ENCODE results near the gene SULT4A1.
A peak's percentile ranks its signal among the peaks of the same experiment; 100 is the strongest.
"Not testable (repeated sequence)": the region's sequence is repeated elsewhere in the genome, so short reads cannot be mapped to it uniquely, and the experiment has no call there.

SULT4A1 gene

DNA sequence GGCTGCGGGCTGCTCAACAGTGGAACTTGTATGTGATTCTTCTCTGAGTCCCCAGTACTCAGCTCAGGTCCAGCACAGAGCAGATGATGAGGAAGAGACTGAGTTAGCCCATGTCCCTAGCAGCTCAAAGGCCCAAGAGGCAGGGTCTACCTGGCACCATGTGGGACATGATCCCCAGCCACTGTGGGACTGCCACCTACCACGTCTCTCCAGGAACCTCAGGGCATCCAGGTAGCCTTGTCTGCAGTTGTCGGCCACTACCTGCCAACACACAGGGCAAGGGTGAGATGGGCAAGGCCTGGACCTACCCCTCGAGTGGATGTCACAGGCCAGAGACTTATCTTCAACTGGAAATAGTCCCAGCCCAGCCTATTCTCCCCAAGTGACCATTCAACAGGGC is 25.1 kb upstream of the SULT4A1 start:
- no peak for DNase-seq (ENCODE audit: low read depth in 2 of 2)

DNA sequence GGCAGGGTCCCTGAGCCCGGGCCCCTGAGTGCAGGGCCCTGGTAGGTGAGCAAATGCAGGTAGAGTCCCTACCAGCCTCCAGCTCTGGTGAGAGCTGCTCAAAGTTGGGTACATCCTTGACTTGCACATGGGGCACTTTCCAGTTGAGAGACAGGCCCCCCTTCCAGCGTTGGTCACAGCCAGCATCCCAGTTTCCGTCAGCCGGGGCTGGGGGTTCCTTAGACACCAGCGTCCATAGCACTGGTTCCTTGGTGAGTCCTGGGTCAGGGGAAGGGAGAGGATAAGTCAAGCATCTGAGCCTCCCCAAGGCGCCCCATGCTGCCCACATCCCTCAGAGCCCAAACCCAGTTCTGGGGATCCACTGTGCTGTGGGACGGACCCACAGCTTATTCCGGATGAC is 23.9 kb upstream of the SULT4A1 start:
- no peak for DNase-seq (ENCODE audit: low read depth in 2 of 2)

DNA sequence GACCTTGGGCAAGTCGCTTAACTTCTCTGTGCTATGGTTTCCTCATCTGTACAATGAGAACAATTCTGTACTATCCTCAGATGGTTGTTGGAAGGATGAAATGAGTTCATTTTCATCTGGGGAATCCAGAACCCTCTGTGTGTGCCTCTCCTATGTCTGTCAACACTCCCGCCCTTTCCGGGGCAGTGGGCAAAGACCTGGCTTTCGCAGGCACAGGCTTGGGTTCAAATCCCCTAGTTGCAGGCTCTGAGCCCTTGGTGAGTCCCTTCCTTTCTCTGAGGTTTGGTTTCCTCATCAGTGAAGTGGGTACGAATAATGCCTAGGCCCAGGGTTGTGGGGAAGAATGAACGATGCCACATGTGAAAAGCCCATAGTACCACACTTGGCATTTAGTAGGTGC is 23.5 kb upstream of the SULT4A1 start:
- no peak for DNase-seq (ENCODE audit: low read depth in 2 of 2)

GRCh38 chr22:43885319-43885671 is 23.0 kb upstream of the SULT4A1 start:
- DNase-seq (ENCODE audit: low read depth in 2 of 2): no peak

GRCh38 chr22:43884600-43885318 is 22.4 kb upstream of the SULT4A1 start:
- no peak for DNase-seq (ENCODE audit: low read depth in 2 of 2)

DNA sequence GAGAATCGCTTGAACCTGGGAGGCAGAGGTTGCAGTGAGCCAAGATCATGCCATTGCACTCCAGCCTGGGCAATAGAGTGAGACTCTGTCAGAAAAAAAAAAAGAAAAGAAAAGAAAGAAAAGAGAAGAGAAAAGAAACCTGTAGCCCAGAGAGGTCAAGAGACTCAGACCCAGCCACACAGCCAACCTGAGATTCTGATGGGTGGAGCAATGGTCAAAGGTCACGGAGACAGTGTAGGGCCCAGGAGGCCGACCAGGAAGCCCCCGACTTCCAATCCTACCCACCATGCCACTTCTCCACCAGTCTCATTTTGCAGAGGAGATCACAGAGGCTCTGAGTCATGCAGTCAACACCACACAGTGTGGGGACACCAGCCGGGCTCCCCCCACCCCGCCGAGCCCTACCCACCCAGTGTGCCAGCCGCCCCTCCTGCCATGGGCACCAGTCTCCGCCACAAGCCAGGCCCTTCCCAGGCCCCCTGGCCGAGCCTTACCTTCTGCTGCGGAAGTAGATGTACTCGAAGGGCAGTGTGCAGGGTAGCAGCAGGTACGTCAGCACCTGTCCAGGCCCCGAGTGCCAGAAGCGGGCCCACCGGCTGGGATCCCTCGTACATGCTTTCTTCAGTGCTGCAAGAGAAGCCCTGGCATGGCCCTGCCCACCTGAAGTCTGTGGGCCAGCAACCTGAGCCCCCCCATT is 21.6 kb upstream of the SULT4A1 start:
- no peak for DNase-seq (ENCODE audit: low read depth in 2 of 2)

GRCh38 chr22:43883012-43883661 is 20.8 kb upstream of the SULT4A1 start:
- DNase-seq (ENCODE audit: low read depth in 2 of 2): peak in 1 of 2 experiments; percentile 9

DNA sequence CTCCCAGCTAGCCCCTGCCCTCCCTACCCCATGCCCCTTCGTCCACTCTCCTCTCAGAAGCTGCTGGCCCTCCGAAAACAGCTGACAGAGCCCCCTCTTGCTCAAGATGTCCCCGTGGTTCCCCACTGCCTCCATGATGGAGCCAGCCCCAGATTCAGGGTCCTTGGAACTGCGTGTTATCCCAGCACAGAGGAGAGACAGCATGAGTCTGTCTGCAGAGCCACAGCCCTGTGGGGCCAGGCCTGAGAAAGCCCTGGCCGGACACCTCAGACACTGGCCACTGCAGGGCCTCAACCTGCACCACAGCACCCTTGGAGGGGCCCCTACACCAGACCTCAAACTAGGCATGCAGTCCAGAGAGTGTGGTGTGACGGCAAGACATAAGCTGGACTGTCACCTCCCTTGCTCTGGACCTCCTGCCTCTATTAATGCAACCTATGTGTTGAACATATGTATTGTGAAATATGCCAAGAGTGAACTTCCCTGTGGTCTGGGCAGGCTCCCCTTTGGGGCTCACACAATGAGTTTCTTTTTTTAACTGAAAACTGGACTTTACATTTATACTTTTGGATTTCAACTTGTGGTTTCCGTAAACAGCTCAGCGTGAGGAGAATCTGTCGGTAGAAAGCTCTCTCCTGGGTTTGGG is 19.9 kb upstream of the SULT4A1 start:
- no peak for DNase-seq (ENCODE audit: low read depth in 2 of 2)

- no peak for DNase-seq (ENCODE audit: low read depth in 2 of 2)
Observed at GRCh38 chr22:43881091-43882061, 19.1 kb upstream of the SULT4A1 start.

DNA sequence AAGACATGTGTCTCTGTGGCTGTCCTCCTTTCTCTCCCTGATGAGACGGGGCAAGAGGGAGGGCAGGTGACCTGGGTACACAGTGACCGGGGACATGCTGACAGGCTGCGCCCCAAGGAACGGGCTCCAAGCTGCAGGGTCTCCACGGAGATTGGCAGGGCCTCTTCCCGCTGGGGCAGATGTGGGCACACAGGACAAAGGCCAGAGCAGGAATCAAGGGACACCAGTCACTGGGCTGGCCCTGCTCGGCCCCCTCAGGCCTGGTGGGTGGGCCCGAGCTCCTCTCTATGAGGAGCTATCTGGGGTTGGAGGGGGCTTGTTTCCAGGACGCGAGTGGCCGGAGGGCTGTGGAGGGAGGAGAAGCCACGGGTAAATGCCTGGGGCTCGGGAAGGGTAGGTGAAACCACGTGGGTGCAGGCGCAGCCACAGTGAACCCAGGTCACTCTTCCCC is 18.3 kb upstream of the SULT4A1 start:
- DNase-seq (ENCODE audit: low read depth in 2 of 2): no peak

DNA sequence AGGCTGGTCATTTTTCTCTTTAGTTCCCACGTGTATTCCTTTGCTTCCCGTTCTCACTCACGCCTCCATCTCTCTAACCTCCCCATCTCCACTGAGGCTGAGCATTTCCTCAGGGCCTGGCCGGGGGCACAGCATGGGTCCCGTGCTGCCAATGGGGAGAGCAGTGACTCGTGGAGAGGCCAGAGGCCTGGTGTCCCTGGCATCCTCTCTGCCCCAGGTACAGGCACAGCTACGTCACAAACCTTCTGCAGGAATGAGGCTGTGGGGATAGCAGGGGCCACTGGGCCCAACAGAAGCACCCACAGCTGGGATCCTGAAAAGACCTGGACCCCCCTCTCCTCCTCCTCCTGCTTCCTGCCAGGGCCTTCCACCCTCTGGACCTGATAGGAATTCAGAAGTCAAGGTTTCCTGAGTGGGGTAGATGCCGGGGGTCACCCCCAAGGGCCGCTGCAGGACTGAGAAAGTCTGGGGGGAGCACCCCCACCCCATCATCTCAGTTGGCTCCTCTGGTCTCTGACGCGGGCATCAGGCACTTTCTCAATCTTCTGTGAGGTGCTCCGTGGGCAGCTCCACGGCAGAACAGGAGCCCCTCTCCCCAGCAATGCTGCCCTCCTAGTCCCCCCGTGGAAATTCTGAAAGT is 17.7 kb upstream of the SULT4A1 start:
- no peak for DNase-seq (ENCODE audit: low read depth in 2 of 2)

- no peak for DNase-seq (ENCODE audit: low read depth in 2 of 2)
Observed at GRCh38 chr22:43878831-43879550, 16.7 kb upstream of the SULT4A1 start.

DNA sequence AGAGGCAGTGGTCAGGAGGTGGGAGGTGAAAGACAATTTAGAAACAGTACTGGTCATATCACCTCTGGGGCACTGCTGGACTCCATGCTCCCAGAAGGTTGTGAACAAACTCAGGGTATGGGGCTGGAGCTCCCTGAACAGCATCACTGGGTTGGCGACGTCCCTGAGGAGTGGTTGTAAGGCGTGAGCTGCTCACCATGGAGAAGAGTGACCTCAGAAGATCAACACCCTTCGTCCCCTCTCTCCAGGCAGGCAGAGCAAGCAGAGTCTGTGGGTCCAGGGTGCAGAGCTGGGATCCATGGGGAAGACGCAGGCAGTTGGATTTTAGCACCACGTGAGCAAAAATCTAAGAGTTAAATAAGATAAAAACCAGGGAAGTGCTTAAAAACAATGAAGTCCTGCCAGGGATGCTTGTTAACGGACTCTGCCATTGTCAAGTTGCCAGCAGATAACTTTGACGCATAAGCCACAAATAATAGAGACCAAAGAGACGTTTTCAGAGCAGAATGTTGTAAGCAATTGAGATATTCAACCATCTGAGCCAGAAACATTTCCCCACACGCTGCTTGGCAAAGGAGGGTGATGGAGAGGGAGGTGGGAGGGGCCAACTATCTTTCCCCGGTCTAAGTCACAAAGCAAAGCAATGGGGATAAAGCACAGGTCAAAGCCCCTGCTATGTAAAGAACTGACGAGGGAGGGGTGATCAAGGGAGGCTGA is 15.9 kb upstream of the SULT4A1 start:
- no peak for DNase-seq (ENCODE audit: low read depth in 2 of 2)

DNA sequence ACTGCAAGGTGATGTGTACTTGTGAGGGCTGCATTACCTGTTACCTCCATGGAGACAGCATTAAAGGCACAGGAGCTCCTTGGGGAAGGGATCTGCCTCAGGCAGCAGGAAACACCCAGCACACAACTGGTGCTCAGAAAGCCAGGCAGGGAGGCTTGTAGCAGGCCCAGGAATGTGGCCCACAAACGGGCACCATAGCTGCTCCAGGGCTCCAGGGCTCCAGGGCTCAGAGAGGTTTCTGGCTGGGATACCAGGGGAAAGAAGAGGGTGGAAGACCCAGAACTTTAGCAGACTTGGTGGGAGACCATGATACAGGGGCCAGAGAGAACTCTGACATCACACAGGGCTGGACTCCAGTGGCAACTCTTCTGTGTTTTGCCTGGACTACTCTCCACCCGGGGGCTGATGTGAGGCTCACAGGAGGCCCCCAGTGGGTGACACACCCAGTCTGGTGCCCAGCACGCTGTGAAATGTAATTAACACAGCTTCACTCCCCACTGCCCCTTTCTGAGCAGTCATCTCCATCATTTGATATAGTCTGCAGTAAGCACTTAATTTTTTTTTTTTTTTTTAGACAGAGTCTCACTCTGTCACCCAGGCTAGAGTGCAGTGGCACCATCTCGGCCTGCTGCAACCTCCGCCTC is 14.7 kb upstream of the SULT4A1 start:
- DNase-seq (ENCODE audit: low read depth in 2 of 2): no peak

GRCh38 chr22:43869799-43870198 is 7.5 kb upstream of the SULT4A1 start:
- no peak for DNase-seq (ENCODE audit: low read depth in 2 of 2)

GRCh38 chr22:43869001-43869400 is 6.7 kb upstream of the SULT4A1 start:
- DNase-seq (ENCODE audit: low read depth in 2 of 2): not testable (repeated sequence)

- DNase-seq (ENCODE audit: low read depth in 2 of 2): no peak
Observed at GRCh38 chr22:43867839-43868635, 5.7 kb upstream of the SULT4A1 start.

GRCh38 chr22:43862882-43863202 is 529 bp upstream of the SULT4A1 start:
- no peak for DNase-seq (ENCODE audit: low read depth in 2 of 2)
